Endothelial cell of umbilical vein (primary cell): Measurements from ENCODE around the gene GABARAPL2. TPM values are rescaled to one million over a fixed set of nuclear protein-coding genes. Genes with fewer than 3 reads are reported as not detected.

Experiments used
- BruUV-seq: library from RNA; stranded (reverse); fragments of 400-500 nt; replicated peaks from 2 replicates; lab custom pipeline; 2021; lab: Mats Ljungman, UMichigan
- CTCF ChIA-PET: fragments of 300-600, 350-600 bp; sonication (Branson Sonifier 250); formaldehyde crosslinking; loops from one replicate; lab custom pipeline; 2021; ENCODE audit warnings: antibody characterized with exemption, inconsistent platforms; lab: Charles Lee
- POLR2A ChIA-PET: fragments of 300-600, 350-600 bp; sonication (Branson Sonifier 250); formaldehyde crosslinking; loops from one replicate; lab custom pipeline; 2021; ENCODE audit warnings: antibody characterized with exemption, inconsistent platforms; lab: Charles Lee
- DNase-seq: peaks from one replicate; pipeline ENCODE4 v3.0.0-alpha.2; 2011; ENCODE audit warnings: low read depth, low spot score
- FAIRE-seq: peaks from 2 replicates; lab custom pipeline; 2011; peaks lifted over from hg19 to GRCh38; lab: Jason Lieb, UNC
- H2AFZ ChIP-seq: 2 replicates; pipeline ENCODE4 v1.6.0; 2012; ENCODE audit warnings: low read depth, low read length, control low read depth, inconsistent platforms
- H3K27ac ChIP-seq: 2 replicates; pipeline ENCODE4 v1.5.1; 2011; ENCODE audit warnings: low read depth, mild to moderate bottlenecking, control low read depth, low read length, moderate library complexity; ENCODE audit not compliant: insufficient read depth
- H3K27me3 ChIP-seq, 2 experiments: 2 replicates each; pipeline versions ENCODE4 v1.6.0 to v1.6.1; 2011; ENCODE audit warnings: low read length in 2 of 2, mixed read lengths in 1 of 2; ENCODE audit not compliant: control insufficient read depth in 2 of 2, insufficient read depth in 2 of 2
- H3K36me3 ChIP-seq, 2 experiments: 2 replicates in 1 of 2; 3 replicates in 1 of 2; pipeline ENCODE4 v1.5.1; 2011; ENCODE audit warnings: low read length in 2 of 2, mild to moderate bottlenecking in 1 of 2, moderate library complexity in 1 of 2; ENCODE audit not compliant: control insufficient read depth in 2 of 2, insufficient read depth in 2 of 2; ENCODE audit errors: extremely low read depth in 1 of 2
- H3K4me1 ChIP-seq: 3 replicates; pipeline ENCODE4 v1.5.1; 2011; ENCODE audit warnings: mild to moderate bottlenecking, low read length; ENCODE audit not compliant: control insufficient read depth, insufficient read depth; ENCODE audit errors: extremely low read depth
- H3K4me2 ChIP-seq: 2 replicates; pipeline ENCODE4 v1.6.1; 2011; ENCODE audit warnings: low read length, control low read depth, mixed read lengths; ENCODE audit not compliant: insufficient read depth
- H3K4me3 ChIP-seq, 3 experiments: fragments of 200-600 bp in 1 of 3; sonication (generic), shearing (Covaris generic) in 1 of 3; replicated peaks in 1 of 3; 2 replicates each; pipeline ENCODE4 v1.5.1; 2011 to 2016; ENCODE audit warnings: control low read depth in 3 of 3, low read length in 3 of 3, mild to moderate bottlenecking in 2 of 3, inconsistent platforms in 1 of 3, low read depth in 1 of 3, moderate library complexity in 1 of 3; ENCODE audit not compliant: insufficient read depth in 1 of 3
- H3K79me2 ChIP-seq: 2 replicates; pipeline ENCODE4 v1.6.0; 2012; ENCODE audit warnings: low read length, inconsistent platforms; ENCODE audit not compliant: control insufficient read depth, insufficient read depth
- H3K9ac ChIP-seq: replicated peaks from 2 replicates; pipeline ENCODE3; 2011; ENCODE audit warnings: low read length, control low read depth; ENCODE audit not compliant: insufficient read depth; ENCODE audit errors: extremely low read depth
- H3K9me1 ChIP-seq: replicated peaks from 3 replicates; pipeline ENCODE4 v1.6.0; 2011; ENCODE audit warnings: mild to moderate bottlenecking, low read length; ENCODE audit not compliant: control insufficient read depth, insufficient read depth; ENCODE audit errors: extremely low read depth
- H3K9me3 ChIP-seq: replicated peaks from 2 replicates; pipeline ENCODE4 v1.5.1; 2012; ENCODE audit warnings: low read length, inconsistent platforms; ENCODE audit not compliant: control insufficient read depth, insufficient read depth
- H4K20me1 ChIP-seq: replicated peaks from 2 replicates; pipeline ENCODE3; 2011; ENCODE audit warnings: mild to moderate bottlenecking, low read length; ENCODE audit not compliant: control insufficient read depth, insufficient read depth; ENCODE audit errors: extremely low read depth
- CTCF ChIP-seq, 2 donors: IDR thresholded peaks; 1 replicate in 1 of 2; 2 replicates in 1 of 2; pipeline ENCODE4 v1.5.1; 2011; ENCODE audit warnings: low read length in 2 of 2, mild to moderate bottlenecking in 2 of 2, moderate library complexity in 2 of 2, control low read depth in 1 of 2, inconsistent platforms in 1 of 2, low read depth in 1 of 2; ENCODE audit not compliant: insufficient read depth in 1 of 2; ENCODE audit errors: extremely low read depth in 1 of 2
- FOS ChIP-seq: IDR thresholded peaks from 2 replicates; pipeline ENCODE4 v1.6.1; 2011; ENCODE audit warnings: mild to moderate bottlenecking, low read length, moderate library complexity, borderline replicate concordance; ENCODE audit not compliant: insufficient read depth
- GATA2 ChIP-seq: IDR thresholded peaks from 2 replicates; pipeline ENCODE4 v1.7.0; 2011; ENCODE audit warnings: low read depth, mild to moderate bottlenecking, moderate library complexity, mixed read lengths, low read length; ENCODE audit not compliant: insufficient read length, insufficient read depth
- JUN ChIP-seq: IDR thresholded peaks from 2 replicates; pipeline ENCODE4 v1.6.1; 2011; ENCODE audit warnings: borderline replicate concordance, low read depth; ENCODE audit not compliant: insufficient read length, insufficient read depth
- MAX ChIP-seq: IDR thresholded peaks from 2 replicates; pipeline ENCODE4 v1.6.1; 2011; ENCODE audit not compliant: insufficient read depth, insufficient read length
- MYC ChIP-seq: IDR thresholded peaks from one replicate; pipeline ENCODE4 v1.6.1; 2011; ENCODE audit warnings: mild to moderate bottlenecking, low read depth, low read length
- POLR2AphosphoS5 ChIP-seq: IDR thresholded peaks from 2 replicates; pipeline ENCODE4 v1.6.1; 2012; ENCODE audit warnings: low read depth, mild to moderate bottlenecking, control low read depth, low read length, moderate library complexity; ENCODE audit not compliant: insufficient read depth
- dilution Hi-C: fragments of 300-500 bp; cut with MboI; formaldehyde crosslinking; loops from one replicate; pipeline ENCODE4 v1.15.0; 2019; ENCODE audit warnings: low sequenced_read_pairs; ENCODE audit not compliant: extremely low pct_ligation_motif_present
- intact Hi-C: fragments of 100-400 bp; cut with micrococcal nuclease; formaldehyde crosslinking; loops from one replicate; pipeline ENCODE4 v1.10.0; 2022
- polyA plus RNA-seq, 4 experiments: library from polyadenylated mRNA; depleted of rRNA in 3 of 4; stranded (reverse) in 3 of 4; unstranded in 1 of 4; fragments of >200 nt; gene quantifications; 2 replicates each; pipeline versions ENCODE4 v1.2.1 to v1.2.3, GENCODE V29; 2011 to 2012; ENCODE audit warnings: missing spikeins in 1 of 4
- total RNA-seq: library from RNA; stranded (reverse); gene quantifications from 2 replicates; pipeline ENCODE4 v1.2.3, GENCODE V29; 2021

The GABARAPL2 gene
- total and polyA plus RNA-seq, 2 donors (not counting 3 experiments of a cell fraction or from before 2014, with no cell fraction given) = 77.9 to 84.5 TPM

- intact Hi-C loops = no loop called here
- Histone ChIP-seq H3K4me2 (no peak overlapping the region), H3K27ac (no peak overlapping the region), H3K79me2 (no peaks in the 10 kb centered on the region), H3K4me1 (no peaks in the 10 kb centered on the region), H3K9ac (no peak overlapping the region), H4K20me1 (no peaks in the 10 kb centered on the region), H3K9me1 (no peaks in the 10 kb centered on the region), H2AFZ (no peak overlapping the region), H3K27me3 (no peaks in the 10 kb centered on the region), H3K4me3 (no peak overlapping the region), H3K36me3 (peaks cover 16 to 31% of the 10 kb centered on the region in 2 experiments), H3K9me3 (no peaks in the 10 kb centered on the region)
- dilution Hi-C loops = no loop called here
- DNase-seq = no peak
- ChIA-PET CTCF (no interaction called here), POLR2A (no interaction called here)
- FAIRE-seq = no peak
- BruUV-seq = no TSS peak
- no peak for TF ChIP-seq MAX
- TF ChIP-seq POLR2AphosphoS5 = no peak
- TF ChIP-seq FOS = no peak
- no peak for TF ChIP-seq CTCF (IDR thresholded peaks at IDR 0.05; ENCODE audit: extremely low read depth in 1 of 2, insufficient read depth in 1 of 2, low read depth in 1 of 2, low read length in 2 of 2)
- no peak for TF ChIP-seq JUN
- no peak for TF ChIP-seq GATA2
- no peak for TF ChIP-seq MYC
Observed at GRCh38 chr16:75603241-75603640, 37.1 kb downstream of the GABARAPL2 start.
